H9 (cell line): Measurements from ENCODE around the gene SLCO4A1. TPM values are rescaled to one million over a fixed set of nuclear protein-coding genes. Genes with fewer than 3 reads are reported as not detected.
A peak's percentile ranks its signal among the peaks of the same experiment; 100 is the strongest.

Experiments used
- DNase-seq: peaks from one replicate; pipeline ENCODE4 v3.0.0-alpha.2; 2017
- H2AFZ ChIP-seq: one replicate; pipeline ENCODE4 v1.6.1; 2013; ENCODE audit warnings: mild to moderate bottlenecking, low read length, control low read depth, moderate library complexity
- H2AK5ac ChIP-seq: 2 replicates; pipeline ENCODE4 v1.6.1; 2013; ENCODE audit warnings: low read length, control low read depth, mixed read lengths; ENCODE audit not compliant: insufficient read length
- H2BK120ac ChIP-seq: one replicate; pipeline ENCODE4 v1.6.1; 2013; ENCODE audit warnings: low read depth, mild to moderate bottlenecking, low read length, control low read depth, inconsistent platforms; ENCODE audit not compliant: poor library complexity, severe bottlenecking
- H2BK12ac ChIP-seq: 2 replicates; pipeline ENCODE4 v1.6.1; 2013; ENCODE audit warnings: low read length, control low read depth, mixed read lengths, low read depth; ENCODE audit not compliant: insufficient read length
- H2BK15ac ChIP-seq: 2 replicates; pipeline ENCODE4 v1.6.1; 2013; ENCODE audit warnings: low read depth, low read length, control low read depth
- H2BK20ac ChIP-seq: one replicate; pipeline ENCODE4 v1.6.1; 2013; ENCODE audit warnings: low read depth, mild to moderate bottlenecking, low read length, control low read depth, inconsistent platforms; ENCODE audit not compliant: poor library complexity, severe bottlenecking
- H2BK5ac ChIP-seq: 2 replicates; pipeline ENCODE4 v1.6.1; 2013; ENCODE audit warnings: low read length, control low read depth, mixed read lengths; ENCODE audit not compliant: insufficient read length
- H3K14ac ChIP-seq: 2 replicates; pipeline ENCODE4 v1.6.1; 2013; ENCODE audit warnings: low read length, control low read depth; ENCODE audit not compliant: insufficient read depth
- H3K18ac ChIP-seq: 2 replicates; pipeline ENCODE4 v1.6.1; 2013; ENCODE audit warnings: low read depth, mild to moderate bottlenecking, mixed read lengths, low read length, control low read depth; ENCODE audit not compliant: insufficient read length
- H3K23ac ChIP-seq: 2 replicates; pipeline ENCODE4 v1.6.1; 2013; ENCODE audit warnings: low read length, control low read depth, mixed read lengths, low read depth; ENCODE audit not compliant: insufficient read length
- H3K23me2 ChIP-seq: 2 replicates; pipeline ENCODE4 v1.6.1; 2013; ENCODE audit warnings: low read depth, mild to moderate bottlenecking, mixed read lengths, low read length, control low read depth; ENCODE audit not compliant: insufficient read length, poor library complexity, severe bottlenecking
- H3K27ac ChIP-seq: 2 replicates; pipeline ENCODE4 v1.5.1; 2013; ENCODE audit warnings: low read length, control low read depth, mixed read lengths, low read depth; ENCODE audit not compliant: insufficient read length
- H3K27me3 ChIP-seq: 2 replicates; pipeline ENCODE4 v1.6.1; 2013; ENCODE audit warnings: low read length, control low read depth, inconsistent platforms; ENCODE audit not compliant: insufficient read depth
- H3K4ac ChIP-seq: 2 replicates; pipeline ENCODE4 v1.6.1; 2013; ENCODE audit warnings: low read depth, mild to moderate bottlenecking, control low read depth, inconsistent platforms, low read length, moderate library complexity
- H3K4me1 ChIP-seq: 2 replicates; pipeline ENCODE4 v1.6.1; 2013; ENCODE audit warnings: low read length, control low read depth, inconsistent platforms; ENCODE audit not compliant: insufficient read depth
- H3K4me2 ChIP-seq: 2 replicates; pipeline ENCODE4 v1.6.1; 2013; ENCODE audit warnings: low read length, control low read depth, mixed read lengths; ENCODE audit not compliant: insufficient read length, insufficient read depth
- H3K56ac ChIP-seq: 2 replicates; pipeline ENCODE4 v1.6.1; 2013; ENCODE audit warnings: low read depth, mild to moderate bottlenecking, mixed read lengths, low read length, control low read depth; ENCODE audit not compliant: insufficient read length
- H3K79me1 ChIP-seq: 2 replicates; pipeline ENCODE4 v1.6.1; 2013; ENCODE audit warnings: low read depth, mild to moderate bottlenecking, moderate library complexity, low read length, control low read depth, inconsistent platforms; ENCODE audit not compliant: insufficient read depth, poor library complexity, severe bottlenecking
- H3K79me2 ChIP-seq: 2 replicates; pipeline ENCODE4 v1.6.1; 2013; ENCODE audit warnings: low read length, control low read depth, inconsistent platforms; ENCODE audit not compliant: insufficient read depth
- H3K9ac ChIP-seq: 2 replicates; pipeline ENCODE4 v1.6.1; 2013; ENCODE audit warnings: low read length, control low read depth, mixed read lengths; ENCODE audit not compliant: insufficient read length; ENCODE audit errors: extremely low read depth
- H3K9me3 ChIP-seq: one replicate; pipeline ENCODE4 v1.6.1; 2013; ENCODE audit warnings: low read depth, low read length, inconsistent platforms; ENCODE audit not compliant: control insufficient read depth
- H3T11ph ChIP-seq: one replicate; pipeline ENCODE4 v1.6.1; 2013; ENCODE audit warnings: mild to moderate bottlenecking, low read length, control low read depth, inconsistent platforms
- H4K20me1 ChIP-seq: one replicate; pipeline ENCODE4 v1.6.1; 2013; ENCODE audit not compliant: control insufficient read depth, insufficient read length, insufficient read depth
- H4K5ac ChIP-seq: 2 replicates; pipeline ENCODE4 v1.6.1; 2013; ENCODE audit warnings: low read depth, mild to moderate bottlenecking, mixed read lengths, low read length, control low read depth; ENCODE audit not compliant: insufficient read length
- H4K8ac ChIP-seq: replicated peaks from 2 replicates; pipeline ENCODE4 v1.6.1; 2013; ENCODE audit warnings: low read length, control low read depth, mixed read lengths, low read depth; ENCODE audit not compliant: insufficient read length
- H4K91ac ChIP-seq: 2 replicates; pipeline ENCODE4 v1.6.1; 2013; ENCODE audit warnings: low read depth, mild to moderate bottlenecking, moderate library complexity, mixed read lengths, low read length, control low read depth; ENCODE audit not compliant: insufficient read length
- H3K27ac Mint-ChIP-seq, 3 experiments: 2 replicates in 2 of 3; 3 replicates in 1 of 3; pipeline ENCODE4 v1.8.0; 2020 to 2021; ENCODE audit warnings: mixed read lengths in 3 of 3, mild to moderate bottlenecking in 1 of 3, moderate library complexity in 1 of 3
- H3K27me3 Mint-ChIP-seq: 2 replicates; pipeline ENCODE4 v1.8.0; 2021; ENCODE audit warnings: low read depth, mild to moderate bottlenecking, moderate library complexity, mixed read lengths
- H3K36me3 Mint-ChIP-seq, 3 experiments: 2 replicates in 2 of 3; 3 replicates in 1 of 3; pipeline ENCODE4 v1.8.0; 2020 to 2021; ENCODE audit warnings: low read depth in 3 of 3, mixed read lengths in 3 of 3; ENCODE audit not compliant: insufficient read depth in 1 of 3
- H3K4me1 Mint-ChIP-seq, 2 experiments: 2 replicates each; pipeline ENCODE4 v1.8.0; 2020; ENCODE audit warnings: mixed read lengths in 2 of 2
- H3K4me3 Mint-ChIP-seq, 2 experiments: 2 replicates in 1 of 2; 3 replicates in 1 of 2; pipeline ENCODE4 v1.8.0; 2020 to 2021; ENCODE audit warnings: mild to moderate bottlenecking in 2 of 2, mixed read lengths in 2 of 2, moderate library complexity in 1 of 2
- H3K9me3 Mint-ChIP-seq, 2 experiments: 2 replicates in 1 of 2; 3 replicates in 1 of 2; pipeline ENCODE4 v1.8.0; 2020; ENCODE audit warnings: mild to moderate bottlenecking in 2 of 2, mixed read lengths in 2 of 2, moderate library complexity in 1 of 2
- CTCF ChIP-seq: fragments of 200-600 bp; sonication (generic); conservative IDR thresholded peaks from 3 replicates; pipeline ENCODE4 v1.8.0; 2021; ENCODE audit warnings: antibody characterized with exemption, mild to moderate bottlenecking
- WGBS: extraction: QIAGEN DNeasy Blood & Tissue Kit; methylation state at CpG from one replicate; pipeline ENCODE4 v1.1.7; 2013; ENCODE audit warnings: missing lambda C conversion rate, low lambda C conversion rate, mixed read lengths; ENCODE audit not compliant: insufficient read length; ENCODE audit errors: extremely low coverage; 5-methylcytosine and 5-hydroxymethylcytosine counted together
- total RNA-seq: library from RNA; stranded (reverse); gene quantifications from 2 replicates; pipeline ENCODE4 v1.2.1, GENCODE V29; 2021

The SLCO4A1 gene
- total RNA-seq, 1 experiment from 2014 or later: 9.4 TPM

- no peak within 1 kb of the TSS for H2BK15ac ChIP-seq
- Mint-ChIP-seq H3K9me3 (peaks cover 0 to 2% of the 10 kb centered on the region in 2 experiments; a peak in 1 of 5 replicates), H3K27me3 (peaks cover 75% of the 10 kb centered on the region), H3K36me3 (no peaks in the 10 kb centered on the region), H3K4me3 (peak within 1 kb of the TSS; percentile 53 to 79), H3K4me1 (peaks cover 5 to 12% of the 10 kb centered on the region in 2 experiments), H3K27ac (no peak within 1 kb of the TSS; a peak in 1 of 7 replicates)
- no peak within 1 kb of the TSS for H2BK5ac ChIP-seq
- H3K56ac ChIP-seq: no peak within 1 kb of the TSS
- H2AFZ ChIP-seq: no peak within 1 kb of the TSS
- no peak within 1 kb of the TSS; the same call in 1 of the 2 replicates for H3K14ac ChIP-seq
- peak; percentile 52 for DNase-seq
- no peak within 1 kb of the TSS for H3K4ac ChIP-seq
- H2AK5ac ChIP-seq: no peak within 1 kb of the TSS
- peaks cover 12% of the 10 kb centered on the region; the same call in 1 of the 2 replicates for H3K27me3 ChIP-seq
- no peak within 1 kb of the TSS for H4K91ac ChIP-seq
- no peaks in the 10 kb centered on the region for H3K9me3 ChIP-seq
- H3K23me2 ChIP-seq: peaks cover 15% of the 10 kb centered on the region
- no peaks in the 10 kb centered on the region for H3K79me1 ChIP-seq
- no peak within 1 kb of the TSS for H3K23ac ChIP-seq
- H3K9ac ChIP-seq: no peak within 1 kb of the TSS
- no peaks in the 10 kb centered on the region for H3K79me2 ChIP-seq
- no peak within 1 kb of the TSS for H2BK12ac ChIP-seq
- no peak within 1 kb of the TSS for H4K5ac ChIP-seq
- no peak within 1 kb of the TSS for H3T11ph ChIP-seq
- TF ChIP-seq CTCF: peak; percentile 34; the same call in 2 of the 3 replicates
- peak within 1 kb of the TSS; percentile 41 for H3K4me2 ChIP-seq
- H3K27ac ChIP-seq: no peak within 1 kb of the TSS
- no peaks in the 10 kb centered on the region for H3K4me1 ChIP-seq
- H4K8ac ChIP-seq: no peak within 1 kb of the TSS
- WGBS: no CpG with 5 or more reads among the region's 124 CpGs
- peaks cover 6% of the 10 kb centered on the region for H4K20me1 ChIP-seq
- no peak within 1 kb of the TSS for H2BK120ac ChIP-seq
- no peak within 1 kb of the TSS for H3K18ac ChIP-seq
- no peak within 1 kb of the TSS for H2BK20ac ChIP-seq
These were observed 66.6 kb downstream of the SLCO4A1 start, which contains the start of gene NTSR1 for GRCh38 chr20:62708591-62709536. Gene NTSR1 (plus strand): TSS chr20:62708836. CDS start chr20:62709208, 372 bp downstream.
